Transverse colon (tissue), 3 donors: ENCODE measurements around the gene OGT.

Source experiments
- CTCF ChIP-seq, 5 experiments: fragments of 200-600 bp in 3 of 5; fragments of 450-650 bp in 2 of 5; sonication (generic) in 3 of 5; IDR thresholded peaks; 1 replicate in 2 of 5; 2 replicates in 3 of 5; pipeline ENCODE4 v1.5.1; 2016 to 2017; ENCODE audit warnings: antibody characterized with exemption in 5 of 5, inconsistent platforms in 3 of 5, mild to moderate bottlenecking in 2 of 5, moderate library complexity in 1 of 5
- EP300 ChIP-seq: sonication (generic); formaldehyde crosslinking; IDR thresholded peaks from one replicate; pipeline ENCODE4 v1.6.1; 2017; ENCODE audit warnings: antibody characterized with exemption, low read depth
- POLR2A ChIP-seq: fragments of 450-650 bp; IDR thresholded peaks from one replicate; pipeline ENCODE4 v1.6.1; 2016; ENCODE audit warnings: antibody characterized with exemption, mild to moderate bottlenecking, moderate library complexity

- TF ChIP-seq CTCF (IDR thresholded peaks at IDR 0.05) (no peak), EP300 (no peak), POLR2A (no peak)
Observed at GRCh38 chrX:71549986-71550385, 17.1 kb downstream of the OGT start.
